PC-9 (cell line): Measurements from ENCODE around the gene PFAS.

Source experiments
- EZH2 ChIP-seq: fragments of 200-600 bp; sonication (generic); IDR thresholded peaks from 2 replicates; pipeline ENCODE4 v1.8.0; 2017; ENCODE audit warnings: antibody characterized with exemption, low read depth
- TF ChIP-seq, protein P1 (sequence below): fragments of 200-600 bp; sonication (generic); conservative IDR thresholded peaks from 2 replicates; pipeline ENCODE4 v1.6.1; 2017; ENCODE audit warnings: mixed run types, antibody characterized with exemption, mild to moderate bottlenecking, moderate library complexity

DNA sequence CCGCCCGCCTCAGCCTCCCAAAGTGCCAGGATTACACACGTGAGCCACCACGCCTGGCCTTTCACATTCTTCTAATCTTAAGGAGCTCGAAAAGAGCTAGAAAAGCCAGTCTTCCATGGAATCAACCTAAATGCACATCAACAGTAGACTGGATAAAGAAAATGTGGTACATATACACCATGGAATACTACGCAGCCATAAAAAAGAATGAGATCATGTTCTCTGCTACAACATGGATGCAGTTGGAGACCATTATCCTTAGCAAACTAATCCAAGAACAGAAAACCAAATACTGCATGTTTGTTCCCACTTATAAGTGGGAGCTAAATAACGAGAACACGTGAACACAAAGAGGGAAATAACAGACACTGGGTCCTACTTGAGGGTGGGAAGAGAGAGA, 4.3 kb upstream of the PFAS start:
- TF ChIP-seq, protein P1, sequence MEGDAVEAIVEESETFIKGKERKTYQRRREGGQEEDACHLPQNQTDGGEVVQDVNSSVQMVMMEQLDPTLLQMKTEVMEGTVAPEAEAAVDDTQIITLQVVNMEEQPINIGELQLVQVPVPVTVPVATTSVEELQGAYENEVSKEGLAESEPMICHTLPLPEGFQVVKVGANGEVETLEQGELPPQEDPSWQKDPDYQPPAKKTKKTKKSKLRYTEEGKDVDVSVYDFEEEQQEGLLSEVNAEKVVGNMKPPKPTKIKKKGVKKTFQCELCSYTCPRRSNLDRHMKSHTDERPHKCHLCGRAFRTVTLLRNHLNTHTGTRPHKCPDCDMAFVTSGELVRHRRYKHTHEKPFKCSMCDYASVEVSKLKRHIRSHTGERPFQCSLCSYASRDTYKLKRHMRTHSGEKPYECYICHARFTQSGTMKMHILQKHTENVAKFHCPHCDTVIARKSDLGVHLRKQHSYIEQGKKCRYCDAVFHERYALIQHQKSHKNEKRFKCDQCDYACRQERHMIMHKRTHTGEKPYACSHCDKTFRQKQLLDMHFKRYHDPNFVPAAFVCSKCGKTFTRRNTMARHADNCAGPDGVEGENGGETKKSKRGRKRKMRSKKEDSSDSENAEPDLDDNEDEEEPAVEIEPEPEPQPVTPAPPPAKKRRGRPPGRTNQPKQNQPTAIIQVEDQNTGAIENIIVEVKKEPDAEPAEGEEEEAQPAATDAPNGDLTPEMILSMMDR: no peak
- no peak for TF ChIP-seq EZH2
